ENCODE data around the gene EN2.

EN2 gene

GRCh38 chr7:155490697-155491628, 33.0 kb downstream of the EN2 start:
- Histone ChIP-seq H3K4me3 (replicated peaks; ENCODE audit: insufficient read depth, low read length) (no peak overlapping the region), H3K27me3 (ENCODE audit: insufficient read depth, poor library complexity, severe bottlenecking) (peaks cover 27% of the 10 kb centered on the region), H3K27ac (replicated peaks) (no peak overlapping the region)
- peak in 1 of 2 experiments; percentile 5 for DNase-seq (ENCODE audit: low read depth in 1 of 2, low spot score in 1 of 2)
- no peak for TF ChIP-seq CTCF (IDR thresholded peaks at IDR 0.05; ENCODE audit: insufficient read depth, low read length)
- no peak for TF ChIP-seq POLR2AphosphoS5 (IDR thresholded peaks at IDR 0.05; ENCODE audit: low read depth)
- no peak for TF ChIP-seq REST (IDR thresholded peaks at IDR 0.05; ENCODE audit: insufficient replicate concordance, low read depth)
- TF ChIP-seq GABPA (IDR thresholded peaks at IDR 0.05; ENCODE audit: low read depth), result no peak
- TF ChIP-seq SPI1 (IDR thresholded peaks at IDR 0.05; ENCODE audit: borderline replicate concordance, low read depth), result no peak

GRCh38 chr7:155491812-155492211, 33.9 kb downstream of the EN2 start:
- no peak for DNase-seq (ENCODE audit: low read depth in 1 of 2, low spot score in 1 of 2)
- no peak overlapping the region for H3K27ac ChIP-seq (replicated peaks)
- TF ChIP-seq GABPA (IDR thresholded peaks at IDR 0.05; ENCODE audit: low read depth) (no peak), CTCF (IDR thresholded peaks at IDR 0.05; ENCODE audit: insufficient read depth, low read length) (no peak), POLR2AphosphoS5 (IDR thresholded peaks at IDR 0.05; ENCODE audit: low read depth) (no peak), SPI1 (IDR thresholded peaks at IDR 0.05; ENCODE audit: borderline replicate concordance, low read depth) (no peak), REST (IDR thresholded peaks at IDR 0.05; ENCODE audit: insufficient replicate concordance, low read depth) (no peak)
- no peak overlapping the region for H3K4me3 ChIP-seq (replicated peaks; ENCODE audit: insufficient read depth, low read length)
- H3K27me3 ChIP-seq (ENCODE audit: insufficient read depth, poor library complexity, severe bottlenecking), result peaks cover 27% of the 10 kb centered on the region

GRCh38 chr7:155493744-155494538, 36.0 kb downstream of the EN2 start:
- H3K27me3 ChIP-seq (ENCODE audit: insufficient read depth, poor library complexity, severe bottlenecking), result peaks cover 35% of the 10 kb centered on the region
- no peak overlapping the region for H3K4me3 ChIP-seq (replicated peaks; ENCODE audit: insufficient read depth, low read length)
- H3K27ac ChIP-seq (replicated peaks), result no peak overlapping the region
- no peak for TF ChIP-seq POLR2AphosphoS5 (IDR thresholded peaks at IDR 0.05; ENCODE audit: low read depth)
- TF ChIP-seq REST (IDR thresholded peaks at IDR 0.05; ENCODE audit: insufficient replicate concordance, low read depth), result no peak
- TF ChIP-seq SPI1 (IDR thresholded peaks at IDR 0.05; ENCODE audit: borderline replicate concordance, low read depth), result no peak
- no peak for TF ChIP-seq GABPA (IDR thresholded peaks at IDR 0.05; ENCODE audit: low read depth)
- no peak for TF ChIP-seq CTCF (IDR thresholded peaks at IDR 0.05; ENCODE audit: insufficient read depth, low read length)
- no peak for DNase-seq (ENCODE audit: low read depth in 1 of 2, low spot score in 1 of 2)
